GM12878 (cell line): ENCODE measurements around the gene CDCA8. TPM values are rescaled to one million over a fixed set of nuclear protein-coding genes. Genes with fewer than 3 reads are reported as not detected.

Experiments used
- BACH1 ChIP-seq: fragments of 450-650 bp; IDR thresholded peaks from 2 replicates; pipeline ENCODE4 v1.6.1; 2017; ENCODE audit warnings: mild to moderate bottlenecking, borderline replicate concordance
- FOXM1 ChIP-seq: IDR thresholded peaks from 2 replicates; pipeline ENCODE4 v1.6.1; 2012; ENCODE audit warnings: low read depth, mild to moderate bottlenecking, inconsistent platforms, low read length, moderate library complexity
- JUNB ChIP-seq: IDR thresholded peaks from 2 replicates; pipeline ENCODE4 v1.6.1; 2016; ENCODE audit warnings: antibody characterized with exemption, mild to moderate bottlenecking
- PML ChIP-seq: IDR thresholded peaks from 2 replicates; pipeline ENCODE4 v1.6.1; 2012; ENCODE audit warnings: low read length, inconsistent platforms
- POLR2AphosphoS2 ChIP-seq: IDR thresholded peaks from 2 replicates; pipeline ENCODE4 v1.6.1; 2011; ENCODE audit warnings: low read depth, mild to moderate bottlenecking, low read length, improper control_type of control experiment, moderate library complexity
- TAF1 ChIP-seq: IDR thresholded peaks from 2 replicates; pipeline ENCODE4 v1.6.1; 2011; ENCODE audit warnings: mild to moderate bottlenecking, low read depth, low read length, borderline replicate concordance
- polyA plus RNA-seq, 11 experiments: library from polyadenylated mRNA; depleted of rRNA in 4 of 11; unstranded in 6 of 11; stranded (reverse) in 5 of 11; fragments of >200 nt; fragmentation: Nextera tagmentation in 4 of 11; fragmentation: Illumina TruSeq in 1 of 11; extraction: Ambion mirVana in 4 of 11; extraction: Trizol in 1 of 11; gene quantifications; 1 replicate in 1 of 11; 2 replicates in 10 of 11; pipeline versions ENCODE4 v1.2.1 to v1.2.3, GENCODE V29; 2011 to 2016; ENCODE audit warnings: inconsistent platforms in 2 of 11, missing spikeins in 2 of 11, low read depth in 1 of 11
- total RNA-seq, 4 experiments: library from RNA; depleted of rRNA in 3 of 4; stranded (reverse); fragments of >200 nt in 3 of 4; fragmentation: Illumina TruSeq in 1 of 4; extraction: Trizol in 1 of 4; gene quantifications; 2 replicates each; pipeline versions ENCODE4 v1.2.1 to v1.2.3, GENCODE V29; 2013 to 2021
- TF ChIP-seq, protein P1 (sequence below): fragments of 450-650 bp; IDR thresholded peaks from 2 replicates; pipeline ENCODE4 v1.6.1; 2017; ENCODE audit warnings: mild to moderate bottlenecking, moderate library complexity
- TF ChIP-seq, protein P2 (sequence below): IDR thresholded peaks from 2 replicates; pipeline ENCODE4 v1.6.1; 2011; ENCODE audit warnings: borderline replicate concordance, low read depth, mild to moderate bottlenecking, moderate library complexity, mixed read lengths, low read length; ENCODE audit not compliant: insufficient read depth; ENCODE audit errors: extremely low read length

CDCA8 gene
- total and polyA plus RNA-seq, 10 of the 15 experiments (the other 5 are each of a cell fraction or from before 2014, with no cell fraction given) = 21.3 to 98.1 (median 61.4) TPM

DNA sequence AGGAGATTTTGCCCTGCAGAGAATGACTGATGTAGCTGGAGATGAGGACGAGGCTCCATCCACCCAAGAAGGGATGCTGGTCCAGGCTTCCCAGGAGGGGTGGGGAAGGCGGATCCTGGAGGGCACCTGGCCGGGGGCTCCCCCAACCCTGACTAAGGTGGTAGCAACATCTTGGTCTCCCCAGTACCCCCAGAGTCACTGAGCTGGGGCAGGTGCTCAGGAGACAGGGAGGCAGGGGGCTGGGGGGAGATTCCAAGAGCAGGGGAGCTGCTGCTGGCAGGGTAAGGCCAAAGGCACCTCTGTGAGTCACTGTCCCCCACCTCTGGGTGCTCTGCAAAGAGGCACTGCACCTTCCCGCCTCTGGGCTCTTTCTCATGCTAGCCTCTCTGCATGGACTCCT is 24.0 kb downstream of the CDCA8 start (continued):
- TF ChIP-seq, protein P1, sequence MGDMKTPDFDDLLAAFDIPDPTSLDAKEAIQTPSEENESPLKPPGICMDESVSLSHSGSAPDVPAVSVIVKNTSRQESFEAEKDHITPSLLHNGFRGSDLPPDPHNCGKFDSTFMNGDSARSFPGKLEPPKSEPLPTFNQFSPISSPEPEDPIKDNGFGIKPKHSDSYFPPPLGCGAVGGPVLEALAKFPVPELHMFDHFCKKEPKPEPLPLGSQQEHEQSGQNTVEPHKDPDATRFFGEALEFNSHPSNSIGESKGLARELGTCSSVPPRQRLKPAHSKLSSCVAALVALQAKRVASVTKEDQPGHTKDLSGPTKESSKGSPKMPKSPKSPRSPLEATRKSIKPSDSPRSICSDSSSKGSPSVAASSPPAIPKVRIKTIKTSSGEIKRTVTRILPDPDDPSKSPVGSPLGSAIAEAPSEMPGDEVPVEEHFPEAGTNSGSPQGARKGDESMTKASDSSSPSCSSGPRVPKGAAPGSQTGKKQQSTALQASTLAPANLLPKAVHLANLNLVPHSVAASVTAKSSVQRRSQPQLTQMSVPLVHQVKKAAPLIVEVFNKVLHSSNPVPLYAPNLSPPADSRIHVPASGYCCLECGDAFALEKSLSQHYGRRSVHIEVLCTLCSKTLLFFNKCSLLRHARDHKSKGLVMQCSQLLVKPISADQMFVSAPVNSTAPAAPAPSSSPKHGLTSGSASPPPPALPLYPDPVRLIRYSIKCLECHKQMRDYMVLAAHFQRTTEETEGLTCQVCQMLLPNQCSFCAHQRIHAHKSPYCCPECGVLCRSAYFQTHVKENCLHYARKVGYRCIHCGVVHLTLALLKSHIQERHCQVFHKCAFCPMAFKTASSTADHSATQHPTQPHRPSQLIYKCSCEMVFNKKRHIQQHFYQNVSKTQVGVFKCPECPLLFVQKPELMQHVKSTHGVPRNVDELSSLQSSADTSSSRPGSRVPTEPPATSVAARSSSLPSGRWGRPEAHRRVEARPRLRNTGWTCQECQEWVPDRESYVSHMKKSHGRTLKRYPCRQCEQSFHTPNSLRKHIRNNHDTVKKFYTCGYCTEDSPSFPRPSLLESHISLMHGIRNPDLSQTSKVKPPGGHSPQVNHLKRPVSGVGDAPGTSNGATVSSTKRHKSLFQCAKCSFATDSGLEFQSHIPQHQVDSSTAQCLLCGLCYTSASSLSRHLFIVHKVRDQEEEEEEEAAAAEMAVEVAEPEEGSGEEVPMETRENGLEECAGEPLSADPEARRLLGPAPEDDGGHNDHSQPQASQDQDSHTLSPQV = no peak
- no peak for TF ChIP-seq JUNB
- no peak for TF ChIP-seq FOXM1
- no peak for TF ChIP-seq POLR2AphosphoS2
- TF ChIP-seq PML = no peak
- no peak for TF ChIP-seq TAF1
- TF ChIP-seq, protein P2, sequence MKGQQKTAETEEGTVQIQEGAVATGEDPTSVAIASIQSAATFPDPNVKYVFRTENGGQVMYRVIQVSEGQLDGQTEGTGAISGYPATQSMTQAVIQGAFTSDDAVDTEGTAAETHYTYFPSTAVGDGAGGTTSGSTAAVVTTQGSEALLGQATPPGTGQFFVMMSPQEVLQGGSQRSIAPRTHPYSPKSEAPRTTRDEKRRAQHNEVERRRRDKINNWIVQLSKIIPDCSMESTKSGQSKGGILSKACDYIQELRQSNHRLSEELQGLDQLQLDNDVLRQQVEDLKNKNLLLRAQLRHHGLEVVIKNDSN = no peak
- TF ChIP-seq BACH1 = no peak
- TF ChIP-seq, all 136 proteins: peak for 0
